ENCODE data around the gene GPER1.
"Not testable (repeated sequence)": the region's sequence is repeated elsewhere in the genome, so short reads cannot be mapped to it uniquely, and the experiment has no call there.

Gene GPER1

GRCh38 chr7:1121886-1122831 is 34.2 kb downstream of the GPER1 start:
- no peak for DNase-seq

- DNase-seq, result no peak
These were observed 35.1 kb downstream of the GPER1 start for GRCh38 chr7:1122832-1123501.

GRCh38 chr7:1123715-1124114 is 35.8 kb downstream of the GPER1 start:
- peak; percentile 92 for DNase-seq

- DNase-seq, result no peak
These were observed 36.3 kb downstream of the GPER1 start for GRCh38 chr7:1124164-1124563.

GRCh38 chr7:1124816-1125602 is 37.1 kb downstream of the GPER1 start:
- no peak for DNase-seq

GRCh38 chr7:1125603-1125969 is 37.7 kb downstream of the GPER1 start:
- no peak for DNase-seq

GRCh38 chr7:1127001-1127400 is 39.1 kb downstream of the GPER1 start:
- no peak for DNase-seq

- no peak for DNase-seq
These were observed 41.5 kb downstream of the GPER1 start for GRCh38 chr7:1129431-1129830.

- no peak for DNase-seq
These were observed 42.4 kb downstream of the GPER1 start for GRCh38 chr7:1130021-1130990.

- DNase-seq, result no peak
These were observed 43.8 kb downstream of the GPER1 start for GRCh38 chr7:1131471-1132265.

- DNase-seq, result no peak
These were observed 47.0 kb downstream of the GPER1 start for GRCh38 chr7:1134951-1135350.

- DNase-seq, result no peak
These were observed 49.1 kb downstream of the GPER1 start for GRCh38 chr7:1136841-1137516.

- DNase-seq, result no peak
These were observed 49.7 kb downstream of the GPER1 start for GRCh38 chr7:1137517-1138167.

- no peak for DNase-seq
These were observed 52.7 kb downstream of the GPER1 start for GRCh38 chr7:1140476-1141104.

GRCh38 chr7:1141651-1142050 is 53.7 kb downstream of the GPER1 start:
- no peak for DNase-seq

- DNase-seq, result no peak
These were observed 54.2 kb downstream of the GPER1 start for GRCh38 chr7:1142051-1142635.

GRCh38 chr7:1143031-1143430 is 55.1 kb downstream of the GPER1 start:
- DNase-seq, result not testable (repeated sequence)

Measured in femur (tissue), 1 donor.